Spleen (tissue), 11 donors: ENCODE results near the gene KCNK5. TPM values are rescaled to one million over a fixed set of nuclear protein-coding genes. Genes with fewer than 3 reads are reported as not detected.

Experiments used
- DNase-seq: peaks from one replicate; pipeline ENCODE4 v3.0.0-alpha.2; 2020
- H3K27ac ChIP-seq, 8 donors: fragments of 200-600 bp; sonication (generic) in 7 of 8; 1 replicate in 4 of 8; 2 replicates in 4 of 8; pipeline versions ENCODE4 v1.5.0 to v1.8.0; 2016 to 2021; ENCODE audit warnings: inconsistent platforms in 4 of 8, mild to moderate bottlenecking in 4 of 8, moderate library complexity in 1 of 8
- H3K27me3 ChIP-seq, 7 donors: fragments of 200-600 bp; sonication (generic) in 6 of 7; replicated peaks in 1 of 7; 1 replicate in 4 of 7; 2 replicates in 3 of 7; pipeline versions ENCODE4 v1.5.0 to v1.8.0; 2016 to 2021; ENCODE audit warnings: inconsistent platforms in 3 of 7, mild to moderate bottlenecking in 1 of 7
- H3K36me3 ChIP-seq, 6 donors: fragments of 200-600 bp; sonication (generic) in 5 of 6; 1 replicate in 4 of 6; 2 replicates in 2 of 6; pipeline versions ENCODE4 v1.5.0 to v1.8.0; 2016 to 2021; ENCODE audit warnings: inconsistent platforms in 2 of 6
- H3K4me1 ChIP-seq, 6 donors: fragments of 200-600 bp; sonication (generic) in 5 of 6; 1 replicate in 3 of 6; 2 replicates in 3 of 6; pipeline versions ENCODE4 v1.5.0 to v1.8.0; 2016 to 2021; ENCODE audit warnings: inconsistent platforms in 3 of 6
- H3K4me3 ChIP-seq, 8 donors: fragments of 200-600 bp; sonication (generic) in 7 of 8; 1 replicate in 4 of 8; 2 replicates in 4 of 8; pipeline versions ENCODE4 v1.5.0 to v1.8.0; 2016 to 2021; ENCODE audit warnings: inconsistent platforms in 4 of 8, mild to moderate bottlenecking in 4 of 8, moderate library complexity in 2 of 8
- H3K9me3 ChIP-seq, 8 donors: fragments of 200-600 bp; sonication (generic) in 7 of 8; 1 replicate in 4 of 8; 2 replicates in 4 of 8; pipeline versions ENCODE4 v1.5.0 to v1.8.0; 2016 to 2021; ENCODE audit warnings: inconsistent platforms in 4 of 8
- POLR2A ChIP-seq, 3 donors: fragments of 450-650 bp; IDR thresholded peaks; one replicate each; pipeline ENCODE4 v1.5.1; 2017; ENCODE audit warnings: antibody characterized with exemption in 3 of 3, mild to moderate bottlenecking in 1 of 3
- POLR2AphosphoS5 ChIP-seq, 3 donors: sonication (generic); formaldehyde crosslinking; IDR thresholded peaks; one replicate each; pipeline ENCODE4 v1.5.1; 2017; ENCODE audit warnings: antibody characterized with exemption in 3 of 3
- WGBS, 5 donors: extraction: QIAGEN DNeasy Blood & Tissue Kit in 3 of 5; methylation state at CpG; one replicate each; pipeline versions ENCODE4 v1.1.5 to v1.1.7; 2013 to 2018; 5-methylcytosine and 5-hydroxymethylcytosine counted together
- intact Hi-C: fragments of 100-400 bp; cut with DNase I; formaldehyde crosslinking; loops from one replicate; pipeline ENCODE4 v1.15.0; 2023; ENCODE audit warnings: low total_unique reads
- polyA plus RNA-seq, 3 donors: library from polyadenylated mRNA; stranded (reverse); fragments of 200-250 nt; gene quantifications; one replicate each; pipeline ENCODE4 v1.2.1, GENCODE V29; 2013
- total RNA-seq, 7 donors: library from RNA; depleted of rRNA in 3 of 7; stranded (reverse); fragments of >200 nt in 3 of 7; fragmentation: NEBNext Ultra II Directional in 4 of 7; extraction: Animal tissue kit (Norgen Biotek cat#: 25700) in 4 of 7; gene quantifications; one replicate each; pipeline versions ENCODE4 v1.1.0 to v1.2.1, GENCODE V29; 2016 to 2021
- TF ChIP-seq, protein P1 (sequence below), 11 experiments: fragments of 200-600 bp in 7 of 11; fragments of 450-650 bp in 4 of 11; sonication (generic) in 4 of 11; IDR thresholded peaks in 8 of 11; conservative IDR thresholded peaks in 3 of 11; 1 replicate in 7 of 11; 2 replicates in 4 of 11; pipeline versions ENCODE4 v1.4.0 to v1.8.0; 2016 to 2021; ENCODE audit warnings: antibody characterized with exemption in 11 of 11, inconsistent platforms in 4 of 11, mild to moderate bottlenecking in 1 of 11
- donor health status: healthy with polysubstance abuse.
- donor health status: DM: no; HTN: no; CAD: no; lungs with moderate emphysema.
- donor health status: DM: no; HTN: no; CAD: no.
- donor health status: Bipolar disorder and iron deficiency.
- donor health status: healthy.
- donor health status: DM: no; HTN: no; CAD: no.
- donor health status: DM: yes; HTN: yes; CAD: no.

KCNK5 gene
- total and polyA plus RNA-seq, 10 donors: 0.52 to 5.9 (median 3.2) TPM

DNA sequence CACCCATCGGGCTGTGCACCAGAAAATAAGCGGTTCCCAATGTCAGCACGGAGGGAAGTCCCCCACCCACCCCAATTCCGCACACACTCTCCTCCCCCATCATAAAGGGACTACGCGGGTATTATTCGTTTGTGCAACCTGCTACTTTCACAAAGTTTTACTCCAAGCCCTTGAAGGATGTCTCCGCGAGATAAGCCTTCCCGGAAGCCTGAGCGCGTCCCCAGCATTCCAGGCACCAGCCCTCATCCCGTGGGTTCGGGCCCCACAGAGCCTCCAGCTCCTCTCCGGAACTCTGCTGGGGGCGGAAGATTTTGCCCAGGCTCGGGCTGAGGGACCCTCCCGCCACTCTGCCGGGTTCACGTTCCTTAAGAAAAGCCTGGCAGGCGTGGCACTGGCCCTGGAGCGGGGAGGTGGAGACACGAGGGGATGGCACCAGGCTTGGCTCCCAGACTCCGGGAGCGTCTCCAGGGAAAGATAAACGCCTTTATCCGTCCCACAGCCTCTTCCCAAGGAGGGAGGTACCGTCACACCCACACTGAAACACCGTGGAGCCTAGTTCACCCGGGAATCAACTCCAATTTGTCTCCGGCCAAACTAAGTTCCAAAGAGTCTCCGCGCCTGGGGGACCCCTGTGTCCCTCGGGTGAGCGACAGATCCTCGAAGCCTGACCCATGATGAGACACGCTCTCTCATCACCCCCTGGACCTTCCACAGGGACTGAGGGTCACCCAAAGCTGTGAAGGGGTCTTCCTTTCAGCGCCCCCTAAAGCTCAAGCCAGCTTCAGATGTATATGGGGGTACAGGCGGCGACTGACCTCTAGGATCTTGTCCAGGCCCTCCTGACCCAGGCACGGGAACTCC, 934 bp downstream of the KCNK5 start:
- Histone ChIP-seq H3K4me1 (peaks cover 4 to 69% (median 53%) of the 10 kb centered on the region in 6 donors), H3K27ac (peak overlapping the region in 6 of 8 donors; percentile 50 to 79 (median 66)), H3K9me3 (no peaks in the 10 kb centered on the region), H3K4me3 (peak overlapping the region; percentile 44 to 79 (median 56)), H3K36me3 (no peaks in the 10 kb centered on the region), H3K27me3 (peaks cover 0 to 37% (median 0%) of the 10 kb centered on the region in 7 donors)
- WGBS, 5 donors: 24 to 39% (median 38%) methylated on average over 23 to 41 of the region's 41 CpGs
- TF ChIP-seq POLR2A (IDR thresholded peaks at IDR 0.05) (no peak), POLR2AphosphoS5 (IDR thresholded peaks at IDR 0.05) (peak in 1 of 3 donors; percentile 8)
- intact Hi-C loops: no loop called here
- peak; percentile 74 for DNase-seq

DNA sequence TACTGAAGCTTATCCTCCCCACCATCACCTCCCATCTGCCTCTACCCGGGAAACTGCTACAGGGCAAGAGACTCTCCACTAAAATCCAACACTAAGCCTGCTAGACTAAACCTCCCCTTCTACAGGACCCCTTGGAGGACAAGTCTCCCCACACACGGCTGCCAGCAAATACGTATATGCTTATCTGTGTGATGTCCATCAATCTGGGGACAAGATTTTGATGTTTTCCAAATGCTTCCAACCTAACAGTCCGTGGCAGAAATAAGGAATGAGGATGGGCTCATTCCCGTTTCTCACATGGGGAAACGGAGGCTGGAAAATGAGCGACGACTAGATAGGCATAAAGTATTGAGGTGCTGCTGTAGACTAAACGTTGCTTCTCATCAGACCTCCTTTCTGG, 1.8 kb downstream of the KCNK5 start:
- DNase-seq: no peak
- 52 to 73% (median 60%) methylated on average over 9 of the region's 9 CpGs for WGBS, 5 donors
- Histone ChIP-seq H3K9me3 (peaks cover 0 to 3% (median 0%) of the 10 kb centered on the region in 8 donors), H3K27me3 (peaks cover 0 to 37% (median 0%) of the 10 kb centered on the region in 7 donors), H3K27ac (peak overlapping the region in 6 of 8 donors; percentile 41 to 79 (median 67)), H3K4me3 (peak overlapping the region in 6 of 8 donors; percentile 44 to 79 (median 60)), H3K36me3 (no peaks in the 10 kb centered on the region), H3K4me1 (peaks cover 4 to 73% (median 53%) of the 10 kb centered on the region in 6 donors)
- no peak for TF ChIP-seq POLR2AphosphoS5 (IDR thresholded peaks at IDR 0.05)
- TF ChIP-seq, protein P1, sequence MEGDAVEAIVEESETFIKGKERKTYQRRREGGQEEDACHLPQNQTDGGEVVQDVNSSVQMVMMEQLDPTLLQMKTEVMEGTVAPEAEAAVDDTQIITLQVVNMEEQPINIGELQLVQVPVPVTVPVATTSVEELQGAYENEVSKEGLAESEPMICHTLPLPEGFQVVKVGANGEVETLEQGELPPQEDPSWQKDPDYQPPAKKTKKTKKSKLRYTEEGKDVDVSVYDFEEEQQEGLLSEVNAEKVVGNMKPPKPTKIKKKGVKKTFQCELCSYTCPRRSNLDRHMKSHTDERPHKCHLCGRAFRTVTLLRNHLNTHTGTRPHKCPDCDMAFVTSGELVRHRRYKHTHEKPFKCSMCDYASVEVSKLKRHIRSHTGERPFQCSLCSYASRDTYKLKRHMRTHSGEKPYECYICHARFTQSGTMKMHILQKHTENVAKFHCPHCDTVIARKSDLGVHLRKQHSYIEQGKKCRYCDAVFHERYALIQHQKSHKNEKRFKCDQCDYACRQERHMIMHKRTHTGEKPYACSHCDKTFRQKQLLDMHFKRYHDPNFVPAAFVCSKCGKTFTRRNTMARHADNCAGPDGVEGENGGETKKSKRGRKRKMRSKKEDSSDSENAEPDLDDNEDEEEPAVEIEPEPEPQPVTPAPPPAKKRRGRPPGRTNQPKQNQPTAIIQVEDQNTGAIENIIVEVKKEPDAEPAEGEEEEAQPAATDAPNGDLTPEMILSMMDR (IDR thresholded peaks at IDR 0.05 in 8 of 11, conservative IDR thresholded peaks at IDR 0.05 in 3 of 11): no peak
- no peak for TF ChIP-seq POLR2A (IDR thresholded peaks at IDR 0.05)
- intact Hi-C loops: no loop called here

DNA sequence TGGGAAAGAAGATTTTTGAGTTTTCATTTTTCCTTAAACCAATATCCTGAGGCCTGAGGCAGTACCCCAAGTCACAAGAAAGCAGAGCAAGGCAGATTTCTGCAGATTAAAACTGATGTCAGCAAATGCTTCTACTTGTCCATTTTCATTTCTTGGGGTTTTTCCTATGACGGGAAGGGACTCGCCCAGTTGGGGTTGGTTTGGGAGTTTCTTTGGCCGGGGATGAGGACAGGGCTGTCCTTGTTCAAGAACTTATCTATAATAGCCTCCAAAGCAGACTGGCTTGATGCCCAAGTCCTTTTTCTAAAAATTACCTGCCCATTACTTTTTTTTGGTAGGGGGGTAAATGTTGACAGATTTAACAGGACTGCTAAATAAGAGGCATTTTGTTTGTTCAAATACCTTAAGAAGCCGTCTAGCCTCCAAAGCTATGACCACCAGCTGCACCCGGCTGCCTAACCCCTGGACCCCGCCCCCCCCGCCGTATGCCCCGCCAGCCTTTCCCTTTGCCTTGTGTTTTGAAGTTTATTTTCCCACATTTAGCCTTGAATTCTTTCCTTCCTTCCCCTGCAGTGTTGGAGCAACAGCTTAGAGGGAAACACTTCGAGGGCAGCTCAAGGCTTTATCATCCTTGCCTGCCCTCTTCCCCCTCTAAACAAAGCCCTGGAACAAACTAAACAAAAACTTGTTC, 2.5 kb downstream of the KCNK5 start:
- intact Hi-C loops: no loop called here
- TF ChIP-seq, protein P1 (IDR thresholded peaks at IDR 0.05 in 8 of 11, conservative IDR thresholded peaks at IDR 0.05 in 3 of 11): no peak
- no peak for TF ChIP-seq POLR2A (IDR thresholded peaks at IDR 0.05)
- no peak for TF ChIP-seq POLR2AphosphoS5 (IDR thresholded peaks at IDR 0.05)
- H3K27me3 ChIP-seq: peaks cover 0 to 37% (median 0%) of the 10 kb centered on the region in 7 donors
- DNase-seq: no peak
- H3K27ac ChIP-seq: peak overlapping the region in 7 of 8 donors; percentile 41 to 79 (median 63)
- H3K9me3 ChIP-seq: peaks cover 0 to 5% (median 0%) of the 10 kb centered on the region in 8 donors
- H3K36me3 ChIP-seq: no peaks in the 10 kb centered on the region
- peak overlapping the region in 6 of 8 donors; percentile 1 to 79 (median 52) for H3K4me3 ChIP-seq
- 30 to 56% (median 36%) methylated on average over 10 of the region's 10 CpGs for WGBS, 5 donors
- peaks cover 4 to 73% (median 53%) of the 10 kb centered on the region in 6 donors for H3K4me1 ChIP-seq

DNA sequence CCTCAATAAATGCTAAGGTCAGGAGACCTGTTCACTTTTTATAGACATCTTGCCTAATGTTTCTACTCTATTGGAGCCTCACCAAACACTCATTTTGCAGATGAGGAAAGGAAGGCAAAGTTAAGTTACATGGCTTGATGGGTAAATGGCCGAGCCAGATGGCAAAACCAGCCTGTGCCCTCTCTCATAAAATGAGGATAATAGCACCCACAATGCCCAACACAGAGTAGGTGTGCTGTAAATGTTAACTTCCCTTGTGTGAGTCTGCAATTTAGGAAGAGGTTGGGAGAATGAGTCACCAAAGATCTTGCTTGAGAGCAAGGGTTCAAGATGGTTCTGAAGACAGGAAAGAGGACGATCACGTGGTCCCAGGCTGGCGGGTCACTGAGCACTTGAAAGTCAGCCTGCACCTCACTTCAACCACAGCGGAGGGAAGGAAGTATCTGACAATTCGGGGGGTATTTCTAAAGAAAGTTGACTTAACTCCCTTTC, 3.3 kb downstream of the KCNK5 start:
- Histone ChIP-seq H3K9me3 (peaks cover 0 to 5% (median 0%) of the 10 kb centered on the region in 8 donors), H3K36me3 (no peaks in the 10 kb centered on the region), H3K4me1 (peaks cover 4 to 73% (median 53%) of the 10 kb centered on the region in 6 donors), H3K27me3 (peaks cover 0 to 37% (median 0%) of the 10 kb centered on the region in 7 donors), H3K4me3 (peak overlapping the region in 2 of 8 donors; percentile 62 to 79), H3K27ac (peak overlapping the region in 7 of 8 donors; percentile 41 to 79 (median 63))
- 14 to 25% (median 20%) methylated on average over 6 of the region's 6 CpGs for WGBS, 5 donors
- peak in 1 of 3 donors; percentile 20 for TF ChIP-seq POLR2AphosphoS5 (IDR thresholded peaks at IDR 0.05)
- TF ChIP-seq, protein P1 (IDR thresholded peaks at IDR 0.05 in 8 of 11, conservative IDR thresholded peaks at IDR 0.05 in 3 of 11): no peak
- peak; percentile 84 for DNase-seq
- intact Hi-C loops: no loop called here
